Fibroblast of villous mesenchyme (primary cell): Measurements from ENCODE around the gene MAD1L1. TPM values are rescaled to one million over a fixed set of nuclear protein-coding genes. Genes with fewer than 3 reads are reported as not detected.

Experiments used
- DNase-seq: peaks from one replicate; pipeline ENCODE4 v3.0.0-alpha.2; 2010; ENCODE audit warnings: low read depth
- H3K4me3 ChIP-seq: 2 replicates; pipeline ENCODE4 v1.5.1; 2011; ENCODE audit warnings: low read depth, mild to moderate bottlenecking, low read length
- total RNA-seq: library from RNA; depleted of rRNA; stranded (reverse); fragments of >200 nt; gene quantifications from 2 replicates; pipeline ENCODE4 v1.2.3, GENCODE V29; 2012
- TF ChIP-seq, protein P1 (sequence below): IDR thresholded peaks from 2 replicates; pipeline ENCODE4 v1.5.1; 2012; ENCODE audit warnings: low read depth, mild to moderate bottlenecking, low read length; ENCODE audit not compliant: insufficient read depth

Gene MAD1L1
- total RNA-seq, 1 donor = 43.6 TPM

DNA sequence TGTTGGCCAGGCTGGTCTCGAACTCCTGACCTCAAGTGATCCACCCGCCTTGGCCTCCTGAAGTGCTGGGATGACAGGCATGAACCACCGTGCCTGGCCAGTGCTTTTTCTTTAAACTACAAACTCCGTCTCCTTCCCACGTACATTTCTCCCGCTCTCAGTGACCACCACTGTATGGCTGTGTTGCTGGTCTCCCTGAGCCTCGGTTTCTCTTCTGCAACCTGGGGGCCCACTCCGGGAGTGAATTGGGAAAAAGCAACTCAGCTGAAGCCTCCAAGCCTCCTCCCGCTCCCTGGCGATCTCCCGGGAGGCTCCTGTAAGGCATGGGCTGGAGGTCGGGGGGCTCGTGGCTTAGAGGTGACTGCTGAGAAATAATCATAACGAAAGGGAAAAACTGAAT is 426.4 kb downstream of the MAD1L1 start:
- no peak overlapping the region for H3K4me3 ChIP-seq
- TF ChIP-seq, protein P1, sequence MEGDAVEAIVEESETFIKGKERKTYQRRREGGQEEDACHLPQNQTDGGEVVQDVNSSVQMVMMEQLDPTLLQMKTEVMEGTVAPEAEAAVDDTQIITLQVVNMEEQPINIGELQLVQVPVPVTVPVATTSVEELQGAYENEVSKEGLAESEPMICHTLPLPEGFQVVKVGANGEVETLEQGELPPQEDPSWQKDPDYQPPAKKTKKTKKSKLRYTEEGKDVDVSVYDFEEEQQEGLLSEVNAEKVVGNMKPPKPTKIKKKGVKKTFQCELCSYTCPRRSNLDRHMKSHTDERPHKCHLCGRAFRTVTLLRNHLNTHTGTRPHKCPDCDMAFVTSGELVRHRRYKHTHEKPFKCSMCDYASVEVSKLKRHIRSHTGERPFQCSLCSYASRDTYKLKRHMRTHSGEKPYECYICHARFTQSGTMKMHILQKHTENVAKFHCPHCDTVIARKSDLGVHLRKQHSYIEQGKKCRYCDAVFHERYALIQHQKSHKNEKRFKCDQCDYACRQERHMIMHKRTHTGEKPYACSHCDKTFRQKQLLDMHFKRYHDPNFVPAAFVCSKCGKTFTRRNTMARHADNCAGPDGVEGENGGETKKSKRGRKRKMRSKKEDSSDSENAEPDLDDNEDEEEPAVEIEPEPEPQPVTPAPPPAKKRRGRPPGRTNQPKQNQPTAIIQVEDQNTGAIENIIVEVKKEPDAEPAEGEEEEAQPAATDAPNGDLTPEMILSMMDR = no peak
- no peak for DNase-seq

DNA sequence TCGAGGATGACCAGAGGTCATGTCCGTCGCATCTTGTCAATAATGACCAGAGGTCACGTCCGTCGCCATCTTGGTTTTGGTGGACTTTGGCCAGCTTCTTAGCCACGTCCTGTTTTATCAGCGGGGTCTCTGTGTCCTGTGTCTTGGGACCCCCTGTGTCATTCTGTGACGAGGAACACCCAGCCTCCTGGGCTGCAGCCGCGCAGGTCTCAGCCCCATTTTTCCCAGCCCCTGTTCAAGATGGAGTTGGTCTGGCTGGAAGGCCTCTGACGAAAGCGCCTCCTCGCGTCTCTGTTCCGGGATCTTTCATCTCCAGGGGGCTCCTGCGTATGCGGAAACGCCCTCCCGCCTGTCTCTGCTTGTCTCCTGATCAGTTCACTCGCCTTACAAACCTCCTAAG is 428.4 kb downstream of the MAD1L1 start:
- TF ChIP-seq, protein P1 = no peak
- no peak for DNase-seq
- no peak overlapping the region for H3K4me3 ChIP-seq

DNA sequence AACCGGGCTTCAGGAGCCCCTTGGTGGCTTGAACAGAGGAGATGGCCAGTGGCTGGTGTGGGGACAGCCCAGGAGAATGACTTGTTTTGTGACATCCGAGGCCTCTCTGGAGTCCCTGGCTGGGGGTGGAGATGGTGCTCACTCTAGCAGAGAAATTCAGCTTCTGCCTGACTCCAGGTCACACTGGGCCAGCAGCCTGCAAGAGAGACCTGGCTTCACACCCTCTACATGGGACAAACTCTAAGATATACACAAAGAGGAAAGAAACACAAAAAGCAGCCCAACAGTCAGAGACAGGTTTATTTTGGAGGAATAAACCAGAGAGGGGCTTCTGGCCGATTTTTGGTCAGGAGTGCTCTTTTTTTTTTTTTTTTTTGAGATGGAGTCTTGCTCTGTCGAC is 429.8 kb downstream of the MAD1L1 start:
- DNase-seq = no peak
- TF ChIP-seq, protein P1 = no peak

DNA sequence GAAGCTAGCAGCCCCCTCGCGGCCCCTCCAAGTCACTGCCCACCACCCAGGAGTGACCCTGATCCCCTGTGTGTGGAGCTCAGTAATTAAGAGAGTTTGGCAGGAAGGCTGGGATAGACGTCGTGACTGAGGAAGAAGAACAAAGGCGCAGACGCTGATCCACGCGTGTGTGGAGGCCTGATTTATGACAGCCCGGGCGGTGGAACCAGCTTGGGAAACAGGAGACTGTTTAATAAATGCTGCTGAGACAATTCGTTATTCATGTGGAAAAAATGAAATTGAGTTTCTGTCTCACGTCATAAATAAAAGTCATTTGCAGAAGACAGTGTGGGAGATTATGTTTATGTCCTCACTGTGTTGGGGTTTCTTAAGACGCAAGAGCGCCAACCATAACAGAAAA is 431.8 kb downstream of the MAD1L1 start:
- peak; percentile 66 for DNase-seq
- TF ChIP-seq, protein P1 = no peak
- no peak overlapping the region for H3K4me3 ChIP-seq

More for the DNA sequence above, 429.8 kb downstream of the MAD1L1 start:
- H3K4me3 ChIP-seq = no peak overlapping the region

DNA sequence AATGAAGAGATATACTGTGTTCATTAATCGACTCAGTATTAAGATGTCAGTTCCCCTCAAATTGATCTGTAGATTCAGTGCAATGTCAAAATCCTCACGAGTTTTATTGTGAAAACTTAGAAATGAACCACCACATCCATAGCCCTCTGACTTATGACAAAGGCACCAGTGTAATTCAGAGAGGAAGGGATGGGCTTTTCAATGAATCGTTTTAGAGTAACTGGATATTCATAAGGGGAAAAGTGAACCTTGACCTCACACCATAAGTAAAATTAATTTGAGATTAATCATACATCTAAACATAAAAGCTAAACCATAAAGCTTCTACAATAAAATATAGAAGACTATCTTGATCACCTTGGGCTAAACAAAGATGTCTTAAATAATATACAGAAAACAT is 434.6 kb downstream of the MAD1L1 start:
- no peak for DNase-seq
- no peak overlapping the region for H3K4me3 ChIP-seq
- TF ChIP-seq, protein P1 = no peak

DNA sequence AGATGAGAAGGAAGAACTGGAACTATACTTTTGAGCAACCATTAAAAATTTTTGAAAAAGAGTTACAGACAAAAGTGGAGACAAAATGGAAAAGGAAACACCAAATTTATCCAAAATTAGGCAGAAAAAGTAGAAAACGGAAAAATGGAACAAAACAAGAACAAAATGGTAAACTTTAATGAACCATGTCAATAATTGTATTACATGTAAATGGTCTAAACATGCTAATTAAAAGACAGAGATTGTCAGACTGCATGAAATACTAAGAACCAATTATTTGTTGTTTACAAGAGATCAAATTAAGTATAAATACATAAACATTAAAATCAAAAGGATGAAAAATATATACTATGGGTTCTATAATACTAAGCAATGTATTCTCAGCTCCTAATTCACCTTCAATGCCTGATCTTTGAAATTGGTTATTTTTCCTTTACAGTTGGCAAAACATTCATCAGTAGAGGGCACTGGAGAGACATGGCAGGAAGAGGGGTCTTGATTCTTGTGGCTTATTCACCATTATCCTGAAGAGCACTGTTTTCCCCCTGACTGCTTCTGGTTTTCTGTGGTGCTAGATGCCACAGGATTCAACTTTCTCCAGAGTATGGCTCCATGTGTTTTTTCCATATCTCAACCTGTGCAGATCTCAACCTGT is 437.7 kb downstream of the MAD1L1 start:
- TF ChIP-seq, protein P1 = peak; percentile 38

DNA sequence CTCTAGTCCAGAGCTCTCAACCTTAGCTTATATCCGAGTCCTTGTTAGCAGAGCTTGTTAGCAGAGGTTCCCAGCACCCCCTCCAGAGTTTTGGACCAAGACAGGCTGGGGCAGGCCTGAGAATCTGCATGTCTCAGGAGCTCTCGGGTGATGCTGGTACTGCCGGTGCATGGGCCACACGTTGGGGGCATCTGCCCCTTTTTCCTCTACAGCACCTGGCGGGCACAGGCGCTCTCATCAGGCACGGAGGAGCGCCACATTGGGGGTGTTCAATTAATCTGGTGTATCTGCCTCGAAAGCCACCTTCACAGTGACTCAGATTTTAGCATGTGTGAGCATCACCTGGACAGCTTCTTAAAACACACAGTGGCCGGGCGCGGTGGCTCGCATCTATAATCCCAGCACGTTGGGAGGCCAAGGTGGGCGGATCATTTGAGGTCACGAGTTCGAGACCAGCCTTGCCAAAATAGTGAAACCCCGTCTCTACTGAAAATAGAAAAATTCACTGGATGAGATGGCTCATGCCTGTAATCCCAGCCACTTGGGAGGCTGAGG is 445.0 kb downstream of the MAD1L1 start:
- DNase-seq = no peak
- TF ChIP-seq, protein P1 = no peak
- no peak overlapping the region for H3K4me3 ChIP-seq

More for the DNA sequence above, 437.7 kb downstream of the MAD1L1 start:
- H3K4me3 ChIP-seq = no peak overlapping the region
- DNase-seq = no peak
